ENCODE data around the gene ESRRA. TPM values are rescaled to one million over a fixed set of nuclear protein-coding genes. Genes with fewer than 3 reads are reported as not detected.

ESRRA gene
- total and polyA plus RNA-seq, 9 donors, result 2.3 to 17.4 (median 11.9) TPM

DNA sequence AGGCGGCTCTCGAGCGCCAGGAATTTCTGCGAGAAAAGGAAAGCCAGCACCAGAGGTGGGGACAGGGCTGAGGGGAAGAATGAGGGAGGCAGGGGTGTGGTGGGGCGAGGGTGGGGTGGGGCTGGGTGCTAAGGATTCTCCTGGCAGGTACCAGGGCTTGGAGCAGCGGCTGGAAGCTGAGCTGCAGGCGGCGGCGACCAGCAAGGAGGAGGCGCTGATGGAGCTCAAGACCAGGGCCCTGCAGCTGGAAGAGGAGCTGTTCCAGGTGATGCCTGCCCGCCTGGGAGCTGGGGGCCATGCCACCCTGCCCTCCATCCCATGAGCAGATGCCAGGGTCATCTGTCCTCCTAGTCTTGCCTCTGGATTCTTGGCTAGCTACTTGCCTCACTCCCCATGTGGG lies 44.1 kb downstream of the ESRRA start:
- H3K27me3 ChIP-seq, result no peaks in the 10 kb centered on the region
- intact Hi-C loops (cut with DNase I), result no loop called here

DNA sequence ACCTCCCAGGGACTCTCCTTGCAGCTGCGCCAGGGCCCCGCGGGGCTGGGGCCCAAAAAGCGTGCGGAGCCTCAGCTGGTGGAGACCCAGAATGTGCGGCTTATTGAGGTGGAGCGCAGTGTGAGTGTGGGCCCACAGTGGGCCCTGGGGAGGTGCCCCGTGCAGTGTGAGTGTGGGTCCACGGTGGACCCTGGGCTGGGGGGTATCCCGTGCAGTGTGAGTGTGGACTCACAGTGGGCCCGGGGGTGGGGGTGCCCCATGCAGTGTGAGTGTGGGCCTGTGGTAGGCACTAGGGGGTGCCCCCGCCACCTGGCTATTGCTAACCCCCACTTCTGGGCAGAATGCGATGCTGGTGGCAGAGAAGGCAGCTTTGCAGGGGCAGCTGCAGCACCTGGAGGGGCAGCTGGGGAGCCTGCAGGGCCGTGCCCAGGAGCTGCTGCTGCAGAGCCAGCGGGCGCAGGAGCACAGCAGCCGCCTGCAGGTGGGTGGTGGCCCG lies 45.9 kb downstream of the ESRRA start:
- Histone ChIP-seq H3K4me3 (no peak overlapping the region), H3K36me3 (no peaks in the 10 kb centered on the region), H3K27ac (no peak overlapping the region), H3K4me1 (ENCODE audit: insufficient read depth) (peaks cover 3% of the 10 kb centered on the region), H3K9me3 (no peaks in the 10 kb centered on the region), H3K27me3 (no peaks in the 10 kb centered on the region)
- no peak for DNase-seq
- TF ChIP-seq, protein P1, sequence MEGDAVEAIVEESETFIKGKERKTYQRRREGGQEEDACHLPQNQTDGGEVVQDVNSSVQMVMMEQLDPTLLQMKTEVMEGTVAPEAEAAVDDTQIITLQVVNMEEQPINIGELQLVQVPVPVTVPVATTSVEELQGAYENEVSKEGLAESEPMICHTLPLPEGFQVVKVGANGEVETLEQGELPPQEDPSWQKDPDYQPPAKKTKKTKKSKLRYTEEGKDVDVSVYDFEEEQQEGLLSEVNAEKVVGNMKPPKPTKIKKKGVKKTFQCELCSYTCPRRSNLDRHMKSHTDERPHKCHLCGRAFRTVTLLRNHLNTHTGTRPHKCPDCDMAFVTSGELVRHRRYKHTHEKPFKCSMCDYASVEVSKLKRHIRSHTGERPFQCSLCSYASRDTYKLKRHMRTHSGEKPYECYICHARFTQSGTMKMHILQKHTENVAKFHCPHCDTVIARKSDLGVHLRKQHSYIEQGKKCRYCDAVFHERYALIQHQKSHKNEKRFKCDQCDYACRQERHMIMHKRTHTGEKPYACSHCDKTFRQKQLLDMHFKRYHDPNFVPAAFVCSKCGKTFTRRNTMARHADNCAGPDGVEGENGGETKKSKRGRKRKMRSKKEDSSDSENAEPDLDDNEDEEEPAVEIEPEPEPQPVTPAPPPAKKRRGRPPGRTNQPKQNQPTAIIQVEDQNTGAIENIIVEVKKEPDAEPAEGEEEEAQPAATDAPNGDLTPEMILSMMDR (IDR thresholded peaks at IDR 0.05), result no peak
- TF ChIP-seq EP300 (IDR thresholded peaks at IDR 0.05) (no peak), POLR2A (IDR thresholded peaks at IDR 0.05) (no peak)
- 88 to 90% (median 90%) methylated on average over 17 to 18 of the region's 18 CpGs for WGBS, 3 donors
- intact Hi-C loops (cut with DNase I), result no loop called here

More for the DNA sequence above, 44.1 kb downstream of the ESRRA start:
- 88 to 91% (median 90%) methylated on average over 11 of the region's 11 CpGs for WGBS, 3 donors
- no peaks in the 10 kb centered on the region for H3K4me1 ChIP-seq (ENCODE audit: insufficient read depth)
- no peak overlapping the region for H3K4me3 ChIP-seq
- no peak for DNase-seq
- TF ChIP-seq EP300 (IDR thresholded peaks at IDR 0.05) (no peak), POLR2A (IDR thresholded peaks at IDR 0.05) (no peak)
- TF ChIP-seq, protein P1 (IDR thresholded peaks at IDR 0.05), result no peak
- no peak overlapping the region for H3K27ac ChIP-seq
- H3K9me3 ChIP-seq, result no peaks in the 10 kb centered on the region
- no peaks in the 10 kb centered on the region for H3K36me3 ChIP-seq

DNA sequence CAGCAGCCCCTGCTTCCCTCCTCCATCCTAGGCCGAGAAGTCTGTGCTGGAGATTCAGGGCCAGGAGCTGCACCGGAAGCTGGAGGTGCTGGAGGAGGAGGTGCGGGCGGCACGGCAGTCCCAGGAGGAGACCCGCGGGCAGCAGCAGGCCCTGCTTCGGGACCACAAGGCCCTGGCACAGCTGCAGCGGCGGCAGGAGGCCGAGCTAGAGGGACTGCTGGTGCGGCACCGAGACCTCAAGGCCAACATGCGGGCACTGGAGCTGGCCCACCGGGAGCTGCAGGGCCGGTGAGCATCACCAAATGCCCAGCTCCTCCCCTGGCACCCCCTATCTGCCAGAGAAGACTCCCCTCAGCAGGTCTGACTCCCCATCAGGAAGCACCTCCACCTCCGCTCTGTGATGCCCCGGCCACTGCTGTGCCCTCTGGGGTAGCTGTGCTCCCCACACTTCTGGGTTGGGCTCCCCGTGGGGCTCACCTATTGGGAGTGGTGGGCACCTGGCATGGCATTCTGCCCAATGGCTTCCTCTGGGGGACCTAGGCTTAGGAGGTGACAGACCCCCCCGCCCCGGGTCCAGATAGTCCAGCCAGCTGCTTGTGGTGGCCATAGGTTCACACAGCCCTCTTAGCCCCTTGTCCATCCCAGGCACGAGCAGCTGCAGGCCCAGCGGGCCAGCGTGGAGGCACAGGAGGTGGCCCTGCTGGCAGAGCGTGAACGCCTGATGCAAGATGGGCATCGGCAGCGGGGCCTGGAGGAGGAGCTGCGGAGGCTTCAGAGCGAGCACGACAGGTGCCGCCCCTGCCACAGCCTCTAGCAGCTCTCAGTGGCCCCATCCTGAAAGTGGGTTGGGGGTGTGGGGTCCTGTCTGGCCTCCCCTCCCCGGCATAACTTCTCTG lies 47.0 kb downstream of the ESRRA start:
- WGBS, 3 donors, result 84 to 86% (median 85%) methylated on average over 32 to 33 of the region's 33 CpGs
- TF ChIP-seq POLR2A (IDR thresholded peaks at IDR 0.05), result no peak
- TF ChIP-seq, protein P1 (IDR thresholded peaks at IDR 0.05), result no peak
- TF ChIP-seq EP300 (IDR thresholded peaks at IDR 0.05), result no peak

DNA sequence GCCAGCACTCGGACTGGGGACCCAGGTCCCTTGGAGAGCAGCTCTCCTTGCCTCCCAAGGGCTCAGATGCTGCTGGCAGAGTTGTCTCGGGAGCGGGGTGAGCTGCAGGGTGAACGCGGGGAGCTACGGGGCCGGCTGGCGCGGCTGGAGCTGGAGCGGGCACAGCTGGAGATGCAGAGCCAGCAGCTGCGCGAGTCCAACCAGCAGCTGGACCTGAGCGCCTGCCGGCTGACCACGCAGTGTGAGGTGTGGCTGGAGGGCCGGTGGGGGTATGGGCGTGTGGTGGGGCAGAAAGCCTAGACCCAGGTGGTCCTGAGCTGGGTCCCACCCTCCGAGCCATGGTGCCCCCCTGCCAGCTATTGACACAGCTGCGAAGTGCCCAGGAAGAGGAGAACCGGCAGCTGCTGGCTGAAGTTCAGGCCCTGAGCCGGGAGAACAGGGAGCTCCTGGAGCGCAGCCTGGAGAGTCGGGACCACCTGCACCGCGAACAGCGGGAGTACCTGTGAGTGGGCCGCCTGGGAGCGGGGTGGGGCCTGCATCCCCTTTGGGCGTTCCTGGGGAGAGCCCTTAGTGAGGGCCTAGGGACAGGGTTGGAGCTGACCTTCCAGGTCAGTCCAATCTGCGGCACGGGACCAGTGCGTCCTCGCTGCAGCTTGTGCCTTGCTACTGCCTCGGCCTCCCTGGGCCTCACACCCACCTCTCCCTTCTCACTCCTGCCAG lies 47.8 kb downstream of the ESRRA start:
- Histone ChIP-seq H3K4me1 (ENCODE audit: insufficient read depth) (peaks cover 5% of the 10 kb centered on the region), H3K9me3 (no peaks in the 10 kb centered on the region), H3K36me3 (no peaks in the 10 kb centered on the region), H3K27ac (no peak overlapping the region), H3K27me3 (no peaks in the 10 kb centered on the region), H3K4me3 (no peak overlapping the region)
- no peak for DNase-seq
- intact Hi-C loops (cut with DNase I), result no loop called here
- TF ChIP-seq EP300 (IDR thresholded peaks at IDR 0.05), result no peak
- no peak for TF ChIP-seq POLR2A (IDR thresholded peaks at IDR 0.05)
- TF ChIP-seq, protein P1 (IDR thresholded peaks at IDR 0.05), result no peak
- 70 to 84% (median 72%) methylated on average over 33 to 34 of the region's 34 CpGs for WGBS, 3 donors

More for the DNA sequence above, 47.0 kb downstream of the ESRRA start:
- Histone ChIP-seq H3K36me3 (no peaks in the 10 kb centered on the region), H3K9me3 (no peaks in the 10 kb centered on the region), H3K27me3 (no peaks in the 10 kb centered on the region), H3K27ac (no peak overlapping the region), H3K4me1 (ENCODE audit: insufficient read depth) (peaks cover 3% of the 10 kb centered on the region), H3K4me3 (no peak overlapping the region)
- intact Hi-C loops (cut with DNase I), result no loop called here
- DNase-seq, result no peak
